K562 (cell line): ENCODE data around the gene PHYHIPL.
"Not testable (repeated sequence)": the region's sequence is repeated elsewhere in the genome, so short reads cannot be mapped to it uniquely, and the experiment has no call there.

Source experiments
- DPF2 ChIP-seq: fragments of 450-650 bp; IDR thresholded peaks from 2 replicates; pipeline ENCODE4 v1.6.1; 2016
- EP300 ChIP-seq: IDR thresholded peaks from 2 replicates; pipeline ENCODE4 v1.6.1; 2012; ENCODE audit warnings: low read length, improper control_type of control experiment
- ETV6 ChIP-seq, 3 experiments: fragments of 150-350 bp in 1 of 3; sonication (generic) in 1 of 3; formaldehyde crosslinking in 1 of 3; IDR thresholded peaks; 2 replicates each; pipeline versions ENCODE4 v1.6.1 to v1.8.0; 2014 to 2022; ENCODE audit warnings: borderline replicate concordance in 2 of 3, low read depth in 2 of 3, antibody characterized with exemption in 1 of 3, low read length in 1 of 3, mild to moderate bottlenecking in 1 of 3, missing genetic modification reagents in 1 of 3
- GABPA ChIP-seq: fragments of 200-800 bp; sonication (Bioruptor generic); conservative IDR thresholded peaks from 2 replicates; pipeline ENCODE4 v1.6.1; 2016; ENCODE audit warnings: low read depth, missing genetic modification characterization, missing compliant biosample characterization
- KLF6 ChIP-seq: fragments of 250-450 bp; sonication (Bioruptor Pico); IDR thresholded peaks from 2 replicates; pipeline ENCODE4 v1.4.0; 2020; ENCODE audit warnings: mild to moderate bottlenecking, moderate library complexity, borderline replicate concordance
- NFIX ChIP-seq: fragments of 250-450 bp; sonication (Bioruptor Pico); IDR thresholded peaks from 2 replicates; pipeline ENCODE4 v1.4.0; 2020; ENCODE audit warnings: low read depth, mild to moderate bottlenecking, moderate library complexity
- OTX1 ChIP-seq: fragments of 450-650 bp; formaldehyde crosslinking; IDR thresholded peaks from 2 replicates; pipeline ENCODE4 v1.4.0; 2022; ENCODE audit warnings: mild to moderate bottlenecking
- POLR2A ChIP-seq: fragments of 450-650 bp; conservative IDR thresholded peaks from 2 replicates; pipeline ENCODE4 v1.6.1; 2016
- SAP30 ChIP-seq: fragments of 200-600 bp; sonication (generic); IDR thresholded peaks from 2 replicates; pipeline ENCODE4 v1.6.1; 2012; ENCODE audit warnings: borderline replicate concordance, low read depth, mild to moderate bottlenecking, moderate library complexity, low read length, control low read depth, inconsistent platforms; ENCODE audit not compliant: insufficient read depth, poor library complexity, severe bottlenecking
- YBX1 ChIP-seq: fragments of 450-650 bp; IDR thresholded peaks from 2 replicates; pipeline ENCODE4 v1.7.1; 2016; ENCODE audit warnings: mild to moderate bottlenecking
- TF ChIP-seq, protein P1 (sequence below): fragments of 150-350 bp; IDR thresholded peaks from 2 replicates; pipeline ENCODE4 v1.6.1; 2014; ENCODE audit warnings: low read depth, mild to moderate bottlenecking, low read length, borderline replicate concordance

DNA sequence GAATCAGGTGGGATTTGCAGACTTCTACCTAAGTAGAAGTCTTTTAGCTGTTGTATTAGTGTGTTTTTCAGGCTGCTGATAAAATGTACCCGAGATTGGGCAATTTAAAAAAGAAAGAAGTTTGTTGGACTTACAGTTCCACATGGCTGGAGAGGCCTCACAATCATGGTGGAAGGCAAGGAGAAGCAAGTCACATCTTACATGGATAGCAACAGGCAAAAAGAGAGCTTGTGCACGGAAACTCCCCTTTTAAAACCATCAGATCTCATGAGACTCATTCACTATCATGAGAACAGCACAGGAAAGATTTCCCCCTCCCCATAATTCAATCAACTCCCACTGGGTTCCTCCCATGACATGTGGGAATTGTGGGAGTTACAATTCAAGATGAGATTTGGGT lies 62.7 kb downstream of the PHYHIPL start:
- TF ChIP-seq EP300; YBX1; SAP30; KLF6; GABPA; POLR2A; ETV6 (IDR thresholded peaks at IDR 0.05; ENCODE audit: borderline replicate concordance in 1 of 2, low read depth in 2 of 2, low read length in 1 of 2); ETV6 (CRISPR knock-in tag; IDR thresholded peaks at IDR 0.05; ENCODE audit: borderline replicate concordance); OTX1; DPF2; NFIX (CRISPR knock-in tag): not testable (repeated sequence)
- TF ChIP-seq, protein P1, sequence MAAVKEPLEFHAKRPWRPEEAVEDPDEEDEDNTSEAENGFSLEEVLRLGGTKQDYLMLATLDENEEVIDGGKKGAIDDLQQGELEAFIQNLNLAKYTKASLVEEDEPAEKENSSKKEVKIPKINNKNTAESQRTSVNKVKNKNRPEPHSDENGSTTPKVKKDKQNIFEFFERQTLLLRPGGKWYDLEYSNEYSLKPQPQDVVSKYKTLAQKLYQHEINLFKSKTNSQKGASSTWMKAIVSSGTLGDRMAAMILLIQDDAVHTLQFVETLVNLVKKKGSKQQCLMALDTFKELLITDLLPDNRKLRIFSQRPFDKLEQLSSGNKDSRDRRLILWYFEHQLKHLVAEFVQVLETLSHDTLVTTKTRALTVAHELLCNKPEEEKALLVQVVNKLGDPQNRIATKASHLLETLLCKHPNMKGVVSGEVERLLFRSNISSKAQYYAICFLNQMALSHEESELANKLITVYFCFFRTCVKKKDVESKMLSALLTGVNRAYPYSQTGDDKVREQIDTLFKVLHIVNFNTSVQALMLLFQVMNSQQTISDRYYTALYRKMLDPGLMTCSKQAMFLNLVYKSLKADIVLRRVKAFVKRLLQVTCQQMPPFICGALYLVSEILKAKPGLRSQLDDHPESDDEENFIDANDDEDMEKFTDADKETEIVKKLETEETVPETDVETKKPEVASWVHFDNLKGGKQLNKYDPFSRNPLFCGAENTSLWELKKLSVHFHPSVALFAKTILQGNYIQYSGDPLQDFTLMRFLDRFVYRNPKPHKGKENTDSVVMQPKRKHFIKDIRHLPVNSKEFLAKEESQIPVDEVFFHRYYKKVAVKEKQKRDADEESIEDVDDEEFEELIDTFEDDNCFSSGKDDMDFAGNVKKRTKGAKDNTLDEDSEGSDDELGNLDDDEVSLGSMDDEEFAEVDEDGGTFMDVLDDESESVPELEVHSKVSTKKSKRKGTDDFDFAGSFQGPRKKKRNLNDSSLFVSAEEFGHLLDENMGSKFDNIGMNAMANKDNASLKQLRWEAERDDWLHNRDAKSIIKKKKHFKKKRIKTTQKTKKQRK, result not testable (repeated sequence)
